DOHH2 (cell line): ENCODE results near the gene KIF26A.
"Not testable (repeated sequence)": the region's sequence is repeated elsewhere in the genome, so short reads cannot be mapped to it uniquely, and the experiment has no call there.

Experiments
- H3F3A ChIP-seq: fragments of 200-600 bp; sonication (generic), shearing (Covaris generic); 2 replicates; pipeline ENCODE4 v1.6.0; 2016; ENCODE audit warnings: antibody characterized with exemption, mild to moderate bottlenecking; ENCODE audit not compliant: control insufficient read depth, insufficient read depth
- H3K27ac ChIP-seq: fragments of 200-600 bp; sonication (generic); 2 replicates; pipeline ENCODE4 v1.5.1; 2014; ENCODE audit warnings: low read depth, mild to moderate bottlenecking, low read length, moderate library complexity
- H3K27me3 ChIP-seq: fragments of 200-600 bp; sonication (generic); 2 replicates; pipeline ENCODE4 v1.6.1; 2014; ENCODE audit warnings: mild to moderate bottlenecking, low read length, mixed read lengths; ENCODE audit not compliant: control insufficient read depth
- H3K36me3 ChIP-seq: fragments of 200-600 bp; sonication (generic); 2 replicates; pipeline ENCODE4 v1.6.1; 2014; ENCODE audit warnings: mild to moderate bottlenecking, low read length, moderate library complexity, mixed read lengths; ENCODE audit not compliant: control insufficient read depth
- H3K4me1 ChIP-seq: fragments of 200-600 bp; sonication (generic); 2 replicates; pipeline ENCODE4 v1.6.1; 2014; ENCODE audit warnings: mild to moderate bottlenecking, low read length, mixed read lengths; ENCODE audit not compliant: control insufficient read depth
- H3K4me2 ChIP-seq: fragments of 200-600 bp; sonication (generic); 2 replicates; pipeline ENCODE4 v1.6.0; 2014; ENCODE audit warnings: mild to moderate bottlenecking, low read length, moderate library complexity
- H3K4me3 ChIP-seq: fragments of 200-600 bp; sonication (generic); 2 replicates; pipeline ENCODE4 v1.5.1; 2014; ENCODE audit warnings: mild to moderate bottlenecking, low read length, mixed read lengths
- H3K79me2 ChIP-seq: fragments of 200-600 bp; sonication (generic); 2 replicates; pipeline ENCODE4 v1.6.1; 2014; ENCODE audit warnings: mild to moderate bottlenecking, low read length, mixed read lengths; ENCODE audit not compliant: control insufficient read depth
- H3K9me2 ChIP-seq: fragments of 200-600 bp; sonication (generic); replicated peaks from 2 replicates; pipeline ENCODE4 v1.6.1; 2014; ENCODE audit warnings: mild to moderate bottlenecking, low read length, mixed read lengths; ENCODE audit not compliant: control insufficient read depth
- H3K9me3 ChIP-seq: fragments of 200-600 bp; sonication (generic); 2 replicates; pipeline ENCODE4 v1.6.1; 2014; ENCODE audit warnings: antibody characterized with exemption, low read length, mixed read lengths; ENCODE audit not compliant: control insufficient read depth, insufficient read depth
- H4K20me1 ChIP-seq: fragments of 200-600 bp; sonication (generic); 2 replicates; pipeline ENCODE4 v1.6.0; 2014; ENCODE audit warnings: low read depth, mild to moderate bottlenecking, antibody characterized with exemption, low read length, moderate library complexity; ENCODE audit not compliant: control insufficient read depth, insufficient read depth
- EZH2phosphoT487 ChIP-seq: fragments of 200-600 bp; sonication (generic); IDR thresholded peaks from 2 replicates; pipeline ENCODE4 v1.6.1; 2017; ENCODE audit warnings: borderline replicate concordance, mild to moderate bottlenecking, antibody characterized with exemption, low read length, moderate library complexity, mixed read lengths
- TF ChIP-seq, protein P1 (sequence below): fragments of 200-600 bp; sonication (generic); IDR thresholded peaks from one replicate; pipeline ENCODE4 v1.5.1; 2014; ENCODE audit warnings: antibody characterized with exemption, mild to moderate bottlenecking, low read depth, low read length; ENCODE audit not compliant: poor library complexity, severe bottlenecking

KIF26A gene

GRCh38 chr14:104152246-104152575 is 13.8 kb downstream of the KIF26A start:
- no peaks in the 10 kb centered on the region for H3K4me1 ChIP-seq
- H3K27ac ChIP-seq, result no peak overlapping the region
- H3K4me3 ChIP-seq, result no peak overlapping the region
- H3K27me3 ChIP-seq, result no peaks in the 10 kb centered on the region
- H3K4me2 ChIP-seq, result no peak overlapping the region
- H3K36me3 ChIP-seq, result no peaks in the 10 kb centered on the region
- H3K9me2 ChIP-seq, result no peaks in the 10 kb centered on the region
- H3K79me2 ChIP-seq, result no peaks in the 10 kb centered on the region
- H3F3A ChIP-seq, result no peaks in the 10 kb centered on the region
- no peaks in the 10 kb centered on the region for H4K20me1 ChIP-seq
- TF ChIP-seq, protein P1, sequence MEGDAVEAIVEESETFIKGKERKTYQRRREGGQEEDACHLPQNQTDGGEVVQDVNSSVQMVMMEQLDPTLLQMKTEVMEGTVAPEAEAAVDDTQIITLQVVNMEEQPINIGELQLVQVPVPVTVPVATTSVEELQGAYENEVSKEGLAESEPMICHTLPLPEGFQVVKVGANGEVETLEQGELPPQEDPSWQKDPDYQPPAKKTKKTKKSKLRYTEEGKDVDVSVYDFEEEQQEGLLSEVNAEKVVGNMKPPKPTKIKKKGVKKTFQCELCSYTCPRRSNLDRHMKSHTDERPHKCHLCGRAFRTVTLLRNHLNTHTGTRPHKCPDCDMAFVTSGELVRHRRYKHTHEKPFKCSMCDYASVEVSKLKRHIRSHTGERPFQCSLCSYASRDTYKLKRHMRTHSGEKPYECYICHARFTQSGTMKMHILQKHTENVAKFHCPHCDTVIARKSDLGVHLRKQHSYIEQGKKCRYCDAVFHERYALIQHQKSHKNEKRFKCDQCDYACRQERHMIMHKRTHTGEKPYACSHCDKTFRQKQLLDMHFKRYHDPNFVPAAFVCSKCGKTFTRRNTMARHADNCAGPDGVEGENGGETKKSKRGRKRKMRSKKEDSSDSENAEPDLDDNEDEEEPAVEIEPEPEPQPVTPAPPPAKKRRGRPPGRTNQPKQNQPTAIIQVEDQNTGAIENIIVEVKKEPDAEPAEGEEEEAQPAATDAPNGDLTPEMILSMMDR, result no peak
- TF ChIP-seq EZH2phosphoT487, result no peak
- no peaks in the 10 kb centered on the region for H3K9me3 ChIP-seq

DNA sequence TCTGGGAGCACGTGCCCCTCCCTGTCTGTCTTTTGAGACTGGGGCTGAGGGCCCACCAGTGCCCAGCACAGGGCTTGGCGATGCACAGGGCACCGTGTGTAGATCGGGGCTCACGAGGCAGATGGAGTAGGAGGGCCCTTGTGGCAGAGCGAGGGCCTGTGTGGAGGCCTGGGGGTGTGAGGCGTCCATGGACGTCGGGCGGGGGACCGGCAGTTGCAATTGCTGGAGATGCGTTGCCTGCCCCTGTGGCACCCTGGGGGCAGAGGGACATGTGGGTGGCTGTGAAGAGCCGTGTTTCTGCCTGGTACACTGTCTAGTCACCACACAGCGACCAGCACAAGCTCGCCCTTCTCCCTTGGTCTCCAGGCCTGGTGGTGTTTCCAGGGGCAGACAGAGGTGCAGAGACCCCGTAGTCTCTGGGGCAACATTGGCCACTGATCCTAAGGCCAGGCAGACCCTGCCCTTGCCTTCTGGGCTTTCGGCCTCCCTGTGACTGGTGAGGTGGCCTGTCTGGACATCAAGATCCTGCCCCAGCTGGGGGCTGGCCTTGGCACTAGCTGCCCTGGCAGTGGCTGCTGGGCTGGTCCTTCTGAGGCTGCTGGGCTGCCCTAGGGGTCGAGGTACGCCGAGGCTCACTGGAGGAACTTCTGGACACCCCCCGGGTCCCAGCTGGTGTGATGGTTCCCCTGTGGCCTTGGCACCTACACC is 14.5 kb downstream of the KIF26A start:
- Histone ChIP-seq H3K4me1 (no peaks in the 10 kb centered on the region), H3K79me2 (no peaks in the 10 kb centered on the region), H3K9me3 (no peaks in the 10 kb centered on the region), H4K20me1 (no peaks in the 10 kb centered on the region), H3K27me3 (no peaks in the 10 kb centered on the region), H3K27ac (no peak overlapping the region), H3K4me3 (no peak overlapping the region), H3F3A (no peaks in the 10 kb centered on the region), H3K36me3 (no peaks in the 10 kb centered on the region), H3K9me2 (no peaks in the 10 kb centered on the region), H3K4me2 (no peak overlapping the region)
- TF ChIP-seq, protein P1, result no peak
- no peak for TF ChIP-seq EZH2phosphoT487

GRCh38 chr14:104153394-104153755 is 15.0 kb downstream of the KIF26A start:
- not testable (repeated sequence) for H3K79me2 ChIP-seq, H3K9me3 ChIP-seq, H3K4me3 ChIP-seq, H4K20me1 ChIP-seq, H3K4me1 ChIP-seq, H3K27me3 ChIP-seq, H3K4me2 ChIP-seq, H3K27ac ChIP-seq, H3K36me3 ChIP-seq, H3K9me2 ChIP-seq, H3F3A ChIP-seq

DNA sequence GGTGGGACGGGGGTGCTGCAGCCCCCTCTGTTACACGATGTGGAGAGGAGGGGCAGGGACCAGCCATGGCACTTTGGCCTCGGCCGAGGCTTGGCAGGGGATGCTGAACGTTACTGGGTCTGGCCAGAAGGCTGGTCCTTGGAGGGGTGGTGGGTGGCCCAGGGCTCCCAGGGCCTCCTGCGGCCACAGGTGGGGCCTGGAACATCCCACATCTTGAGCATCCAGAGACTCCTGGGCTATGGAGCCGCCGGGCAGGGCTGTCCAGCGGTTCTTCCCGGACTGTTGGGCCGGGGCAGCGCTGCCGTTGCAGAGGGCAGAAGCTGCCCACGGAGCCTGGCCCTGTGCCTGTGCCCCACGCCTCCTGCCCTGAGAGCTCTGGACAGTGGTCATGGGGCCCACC is 15.9 kb downstream of the KIF26A start:
- no peak for TF ChIP-seq EZH2phosphoT487
- no peaks in the 10 kb centered on the region for H4K20me1 ChIP-seq
- H3K27ac ChIP-seq, result no peak overlapping the region

More for the DNA sequence above, 15.9 kb downstream of the KIF26A start:
- H3K4me3 ChIP-seq, result no peak overlapping the region
- H3K4me2 ChIP-seq, result no peak overlapping the region
- H3K9me2 ChIP-seq, result no peaks in the 10 kb centered on the region
- H3F3A ChIP-seq, result no peaks in the 10 kb centered on the region
- no peaks in the 10 kb centered on the region for H3K36me3 ChIP-seq
- H3K79me2 ChIP-seq, result no peaks in the 10 kb centered on the region
- H3K4me1 ChIP-seq, result no peaks in the 10 kb centered on the region
- H3K27me3 ChIP-seq, result no peaks in the 10 kb centered on the region
- no peaks in the 10 kb centered on the region for H3K9me3 ChIP-seq
